GM12874 (cell line): ENCODE measurements around the gene PKD1.

Experiments
- TF ChIP-seq, protein P1 (sequence below): IDR thresholded peaks from 2 replicates; pipeline ENCODE4 v1.5.1; 2011; ENCODE audit warnings: low read depth, mild to moderate bottlenecking, control low read depth, low read length, moderate library complexity; ENCODE audit not compliant: insufficient read depth

PKD1 gene

DNA sequence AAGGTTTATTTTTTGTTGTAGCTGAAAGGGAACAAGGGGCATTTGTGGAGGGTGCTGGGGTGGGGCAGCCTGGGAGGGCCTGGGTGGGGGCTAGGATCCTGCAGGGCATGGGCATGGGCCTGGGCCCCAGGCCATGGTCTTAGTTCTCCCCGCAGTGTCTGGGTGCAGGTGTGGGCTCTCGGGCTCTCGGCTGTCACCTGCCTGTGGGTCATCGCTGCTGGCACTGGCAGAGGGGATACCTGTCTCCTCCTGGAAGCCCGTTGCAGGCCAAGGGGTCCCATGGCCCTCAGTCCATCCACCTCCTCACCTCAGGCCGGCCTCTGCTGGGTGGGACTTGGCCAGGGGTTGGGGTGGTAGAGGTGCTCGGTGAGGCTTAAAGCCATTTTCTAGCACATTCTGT, 57.6 kb downstream of the PKD1 start:
- TF ChIP-seq, protein P1, sequence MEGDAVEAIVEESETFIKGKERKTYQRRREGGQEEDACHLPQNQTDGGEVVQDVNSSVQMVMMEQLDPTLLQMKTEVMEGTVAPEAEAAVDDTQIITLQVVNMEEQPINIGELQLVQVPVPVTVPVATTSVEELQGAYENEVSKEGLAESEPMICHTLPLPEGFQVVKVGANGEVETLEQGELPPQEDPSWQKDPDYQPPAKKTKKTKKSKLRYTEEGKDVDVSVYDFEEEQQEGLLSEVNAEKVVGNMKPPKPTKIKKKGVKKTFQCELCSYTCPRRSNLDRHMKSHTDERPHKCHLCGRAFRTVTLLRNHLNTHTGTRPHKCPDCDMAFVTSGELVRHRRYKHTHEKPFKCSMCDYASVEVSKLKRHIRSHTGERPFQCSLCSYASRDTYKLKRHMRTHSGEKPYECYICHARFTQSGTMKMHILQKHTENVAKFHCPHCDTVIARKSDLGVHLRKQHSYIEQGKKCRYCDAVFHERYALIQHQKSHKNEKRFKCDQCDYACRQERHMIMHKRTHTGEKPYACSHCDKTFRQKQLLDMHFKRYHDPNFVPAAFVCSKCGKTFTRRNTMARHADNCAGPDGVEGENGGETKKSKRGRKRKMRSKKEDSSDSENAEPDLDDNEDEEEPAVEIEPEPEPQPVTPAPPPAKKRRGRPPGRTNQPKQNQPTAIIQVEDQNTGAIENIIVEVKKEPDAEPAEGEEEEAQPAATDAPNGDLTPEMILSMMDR = no peak

DNA sequence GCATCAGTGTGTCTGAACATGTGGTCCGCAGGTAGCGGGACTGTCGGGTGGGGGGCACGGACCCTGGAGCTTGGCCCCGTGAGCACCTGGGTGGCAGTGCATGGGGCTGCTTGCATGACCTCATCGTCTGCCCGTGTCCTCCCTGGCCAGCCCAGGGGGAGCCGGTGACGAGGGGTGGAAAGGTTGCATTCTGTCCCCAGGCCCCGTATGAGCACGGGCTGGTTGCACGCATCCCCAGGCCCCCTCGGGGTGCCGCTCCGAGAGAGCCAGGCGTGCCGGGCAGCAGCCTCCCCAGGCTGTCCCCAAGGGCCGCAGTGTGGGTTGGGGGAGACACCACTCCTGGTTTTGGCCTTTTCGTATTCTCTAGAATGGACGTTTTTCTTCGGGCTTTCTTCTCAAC, 58.0 kb downstream of the PKD1 start:
- TF ChIP-seq, protein P1 = no peak

DNA sequence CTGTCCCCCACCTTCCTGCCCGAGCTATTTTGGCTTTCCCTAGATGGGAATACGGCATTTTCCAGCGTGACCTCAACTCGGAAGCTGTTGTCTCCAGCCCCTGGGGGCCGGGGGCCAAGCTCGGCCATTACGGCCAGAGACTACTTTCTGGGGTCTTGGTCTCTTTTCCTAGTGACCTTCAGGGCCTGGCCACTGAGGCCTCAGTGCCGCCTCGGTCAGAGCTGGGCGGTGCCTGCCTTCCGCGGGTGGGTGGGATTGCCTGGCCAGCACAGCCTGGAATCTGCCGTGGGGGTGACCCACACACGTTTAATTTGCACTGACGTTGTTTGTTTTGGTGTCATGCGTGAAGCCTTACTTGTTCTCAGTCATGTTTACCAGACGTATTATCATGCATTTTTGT, 58.7 kb downstream of the PKD1 start:
- TF ChIP-seq, protein P1 = no peak

DNA sequence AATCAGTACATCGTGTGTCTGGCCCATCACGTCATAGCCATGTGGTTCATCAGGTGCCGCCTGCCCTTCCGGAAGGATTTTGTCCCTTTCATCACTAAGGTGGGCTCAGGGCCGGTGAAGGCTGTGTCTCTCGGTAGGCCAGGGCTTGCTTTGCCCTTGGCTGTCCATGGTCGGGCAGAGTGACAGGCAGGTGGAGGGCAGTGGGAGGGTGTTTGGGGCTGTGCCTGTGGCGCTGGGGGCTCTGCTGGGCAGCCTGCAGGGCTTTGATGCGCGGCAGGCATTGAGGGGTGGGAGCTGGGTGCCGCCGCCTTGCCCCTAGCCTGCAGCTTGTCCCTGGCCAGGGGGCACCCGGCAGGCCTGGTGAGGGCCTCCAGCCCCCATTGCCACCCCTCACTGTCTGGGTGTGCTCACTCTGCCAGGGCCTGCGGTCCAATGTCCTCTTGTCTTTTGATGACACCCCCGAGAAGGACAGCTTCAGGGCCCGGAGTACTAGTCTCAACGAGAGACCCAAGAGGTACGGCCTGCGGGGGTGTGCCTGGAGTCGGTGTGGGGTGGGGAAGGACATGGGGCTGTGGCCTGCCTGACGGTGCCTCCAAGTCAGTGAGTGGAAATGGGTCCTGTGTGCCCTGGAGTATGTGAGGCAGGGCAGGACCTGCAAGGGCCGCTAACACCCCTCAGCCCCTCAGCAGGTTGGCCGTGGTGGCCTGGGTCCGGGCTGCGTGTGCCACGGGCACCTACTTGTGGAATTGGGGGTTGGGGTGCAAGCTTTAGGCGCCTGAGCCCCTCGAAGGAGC, 59.4 kb downstream of the PKD1 start:
- TF ChIP-seq, protein P1 = no peak

DNA sequence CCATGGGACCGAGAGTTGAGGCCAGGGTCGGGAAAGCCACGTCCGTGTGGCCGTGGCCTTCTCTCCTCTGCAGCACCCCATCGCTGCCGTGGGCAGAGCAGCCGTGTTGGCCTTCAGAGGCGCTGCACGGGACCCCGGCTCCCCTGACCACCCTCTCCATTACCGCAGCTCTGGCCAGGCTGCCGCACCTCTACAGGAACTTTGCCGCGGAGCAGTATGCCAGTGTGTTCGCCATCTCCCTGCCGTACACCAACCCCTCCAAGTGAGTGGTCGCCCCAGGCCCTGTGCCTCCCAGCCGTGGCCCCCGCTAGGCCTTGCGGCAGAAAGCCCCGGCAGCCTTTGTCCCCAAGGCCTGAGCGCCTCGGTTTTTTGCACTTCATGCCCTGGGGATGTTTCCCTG, 60.1 kb downstream of the PKD1 start:
- TF ChIP-seq, protein P1 = no peak

DNA sequence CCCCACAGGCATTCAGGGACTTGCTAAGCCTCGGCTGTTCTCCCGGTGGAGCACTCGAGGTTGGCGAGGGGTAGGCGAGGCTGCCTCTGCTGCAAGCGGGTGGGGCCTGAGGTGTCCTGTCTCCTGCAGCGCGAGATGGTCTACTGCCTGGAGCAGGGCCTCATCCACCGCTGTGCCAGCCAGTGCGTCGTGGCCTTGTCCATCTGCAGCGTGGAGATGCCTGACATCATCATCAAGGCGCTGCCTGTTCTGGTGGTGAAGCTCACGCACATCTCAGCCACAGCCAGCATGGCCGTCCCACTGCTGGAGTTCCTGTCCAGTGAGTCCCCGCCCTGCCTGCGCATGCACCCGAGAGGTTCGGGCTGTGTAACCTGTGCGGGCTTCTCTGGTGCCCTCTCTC, 61.6 kb downstream of the PKD1 start:
- TF ChIP-seq, protein P1 = no peak

DNA sequence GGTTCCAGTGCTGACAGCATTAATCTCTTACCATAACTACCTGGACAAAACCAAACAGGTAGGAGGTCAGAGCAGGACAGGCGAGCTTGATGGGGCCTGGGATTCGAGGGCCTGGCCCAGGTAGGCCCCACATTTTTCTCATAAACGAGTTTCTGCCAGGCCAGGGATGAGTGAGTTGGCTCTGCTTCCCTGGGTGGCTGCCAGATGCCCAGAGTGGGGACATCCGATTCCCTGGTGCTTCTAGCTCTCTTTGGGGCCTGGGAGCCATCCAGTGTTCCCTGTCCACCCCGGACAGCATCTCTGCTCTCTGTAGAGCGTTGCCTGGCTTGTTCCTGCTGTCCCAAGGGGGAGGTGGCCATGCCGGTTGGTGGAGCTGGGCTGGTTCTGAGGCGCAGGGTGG, 62.8 kb downstream of the PKD1 start:
- TF ChIP-seq, protein P1 = no peak
